Measurements from ENCODE around the gene SFR1. TPM values are rescaled to one million over a fixed set of nuclear protein-coding genes. Genes with fewer than 3 reads are reported as not detected.

Gene SFR1, protein sequence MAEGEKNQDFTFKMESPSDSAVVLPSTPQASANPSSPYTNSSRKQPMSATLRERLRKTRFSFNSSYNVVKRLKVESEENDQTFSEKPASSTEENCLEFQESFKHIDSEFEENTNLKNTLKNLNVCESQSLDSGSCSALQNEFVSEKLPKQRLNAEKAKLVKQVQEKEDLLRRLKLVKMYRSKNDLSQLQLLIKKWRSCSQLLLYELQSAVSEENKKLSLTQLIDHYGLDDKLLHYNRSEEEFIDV
- 10 to 100 TPM in 2 of 4 donors, 1 to 10 TPM in 2; 6.1 to 13.9 (median 10.5) TPM for total RNA-seq
- polyA plus RNA-seq = 1 to 10 TPM; 6.6 to 7.2 (median 6.9) TPM

DNA sequence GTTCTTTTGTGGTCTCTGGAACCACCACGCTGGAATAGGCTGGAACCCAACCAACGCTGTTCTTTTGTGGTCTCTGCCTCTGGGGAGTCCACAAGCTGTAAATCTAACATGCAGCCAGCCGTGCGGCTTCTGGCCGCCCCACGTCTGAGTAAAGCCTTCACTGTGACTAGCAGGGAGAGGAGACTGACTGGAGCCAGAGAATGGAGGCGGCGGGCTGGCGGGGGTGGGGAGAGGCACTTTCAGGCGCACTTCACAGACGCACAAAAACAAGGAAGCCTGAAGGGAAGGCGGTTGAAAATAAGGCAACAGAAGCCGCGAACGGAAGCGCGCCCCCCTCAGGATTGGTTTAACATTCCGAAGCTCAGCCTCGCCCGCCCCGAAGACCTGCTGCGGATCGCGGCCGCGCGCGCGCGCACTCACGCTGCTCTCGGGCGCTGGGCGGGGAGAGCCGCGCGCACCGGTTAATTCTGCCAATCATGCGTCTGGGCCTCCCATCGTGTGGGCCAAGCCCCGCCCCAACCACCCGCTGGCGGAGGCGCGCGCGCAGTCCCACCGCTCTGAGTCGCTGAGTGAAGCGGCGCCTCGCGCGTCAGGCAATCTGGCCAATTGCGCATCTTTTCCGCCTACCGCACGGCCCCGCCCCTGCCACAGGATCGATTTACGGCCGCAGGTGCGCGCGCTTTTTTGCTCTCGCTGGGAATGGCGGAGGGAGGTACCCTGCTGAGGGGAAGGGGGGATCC is at the start of gene SFR1:
TSS of gene SFR1 (plus strand) at position 687 of the 740 bp plus-strand sequence. CDS start at position 700, 13 bp downstream.
- TF ChIP-seq POLR2A (IDR thresholded peaks at IDR 0.05) (peak; percentile 66 to 73), CTCF (IDR thresholded peaks at IDR 0.05) (peak in 3 of 4 experiments; percentile 23 to 41 (median 37)), EP300 (IDR thresholded peaks at IDR 0.05) (peak in 1 of 4 donors; percentile 13), POLR2AphosphoS5 (IDR thresholded peaks at IDR 0.05) (peak; percentile 87 to 98 (median 92))
- peaks cover 0 to 9% (median 0%) of the 10 kb centered on the region in 4 donors for H3K36me3 ChIP-seq
- H3K4me1 ChIP-seq = peaks cover 0 to 13% (median 8%) of the 10 kb centered on the region in 4 donors
- peak within 1 kb of the TSS; percentile 96 to 98 (median 98) for H3K27ac ChIP-seq
- intact Hi-C loops (cut with DNase I) = loop anchor here (1.0 to 5.0 kb wide), 6 partner anchors 111 to 234 kb away; partner anchors contain the start of genes CFAP43, CFAP58, SLK and STN1
- WGBS, 2 donors = 0% methylated on average over 67 of the region's 67 CpGs
- no peaks in the 10 kb centered on the region for H3K9me3 ChIP-seq
- DNase-seq = peak; percentile 99
- no peaks in the 10 kb centered on the region for H3K27me3 ChIP-seq
- peak within 1 kb of the TSS; percentile 69 to 84 (median 78) for H3K4me3 ChIP-seq

GRCh38 chr10:104072786-104073185 is 49.2 kb upstream of the SFR1 start:
- Histone ChIP-seq H3K27me3 (no peaks in the 10 kb centered on the region), H3K36me3 (no peaks in the 10 kb centered on the region), H3K27ac (no peak overlapping the region), H3K4me1 (no peaks in the 10 kb centered on the region), H3K4me3 (no peak overlapping the region), H3K9me3 (no peaks in the 10 kb centered on the region)
- intact Hi-C loops (cut with DNase I) = no loop called here
- no peak for TF ChIP-seq POLR2A (IDR thresholded peaks at IDR 0.05)
- TF ChIP-seq CTCF (IDR thresholded peaks at IDR 0.05) = no peak
- no peak for TF ChIP-seq POLR2AphosphoS5 (IDR thresholded peaks at IDR 0.05)
- no peak for TF ChIP-seq EP300 (IDR thresholded peaks at IDR 0.05)
- 77 to 84% methylated on average over 5 of the region's 5 CpGs for WGBS, 2 donors
- no peak for DNase-seq

DNA sequence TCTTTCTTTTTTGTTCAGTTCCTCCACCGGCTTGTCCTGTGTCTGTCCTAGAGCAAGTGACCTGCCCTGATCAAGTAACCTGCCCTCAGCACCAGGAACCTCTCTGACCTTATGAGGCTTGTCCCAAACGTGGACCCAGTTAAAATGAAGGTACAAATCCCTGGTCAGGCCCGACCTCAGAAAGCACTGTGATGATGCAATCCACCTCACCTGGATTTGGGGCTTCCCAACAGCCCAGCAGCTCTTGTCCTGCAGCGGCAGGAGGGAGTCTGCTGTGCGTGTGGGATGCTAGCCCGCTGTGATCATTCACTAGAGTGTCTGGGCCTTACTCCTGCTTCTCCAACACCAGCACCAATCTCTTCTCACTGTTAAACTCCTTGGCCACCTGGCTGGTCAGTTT is 47.5 kb upstream of the SFR1 start:
- TF ChIP-seq POLR2A (IDR thresholded peaks at IDR 0.05) (no peak), CTCF (IDR thresholded peaks at IDR 0.05) (no peak), EP300 (IDR thresholded peaks at IDR 0.05) (no peak), POLR2AphosphoS5 (IDR thresholded peaks at IDR 0.05) (no peak)
- Histone ChIP-seq H3K4me3 (no peak overlapping the region), H3K4me1 (no peaks in the 10 kb centered on the region), H3K9me3 (no peaks in the 10 kb centered on the region), H3K36me3 (no peaks in the 10 kb centered on the region), H3K27me3 (no peaks in the 10 kb centered on the region), H3K27ac (no peak overlapping the region)
- WGBS, 2 donors = 85 to 90% methylated on average over 6 of the region's 6 CpGs
- no peak for DNase-seq
- intact Hi-C loops (cut with DNase I) = no loop called here

DNA sequence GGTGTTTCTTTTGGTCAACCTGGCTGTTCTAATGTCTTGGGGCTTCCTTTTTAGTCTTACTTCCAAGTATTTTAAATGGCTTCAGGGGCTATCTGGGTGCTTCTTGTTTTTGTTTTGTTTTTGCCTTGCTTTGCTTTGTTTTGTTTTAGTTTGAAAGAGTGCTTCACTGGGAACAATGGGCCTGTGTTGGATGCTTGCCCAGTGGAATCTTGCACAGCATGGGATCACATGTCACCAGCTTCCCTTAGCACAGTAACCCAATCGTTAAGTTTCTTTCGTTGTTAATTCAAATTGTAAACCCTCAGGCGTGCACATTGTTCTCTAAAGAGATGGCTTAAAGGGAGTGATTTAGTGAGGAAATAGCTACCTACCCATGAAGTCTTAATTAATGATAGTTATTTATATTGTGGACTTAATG is 45.2 kb upstream of the SFR1 start:
- no peak for TF ChIP-seq POLR2AphosphoS5 (IDR thresholded peaks at IDR 0.05)
- TF ChIP-seq CTCF (IDR thresholded peaks at IDR 0.05) = no peak
- no peak for TF ChIP-seq EP300 (IDR thresholded peaks at IDR 0.05)
- TF ChIP-seq POLR2A (IDR thresholded peaks at IDR 0.05) = no peak
- Histone ChIP-seq H3K9me3 (no peaks in the 10 kb centered on the region), H3K36me3 (no peaks in the 10 kb centered on the region), H3K4me1 (no peaks in the 10 kb centered on the region), H3K27ac (no peak overlapping the region), H3K4me3 (no peak overlapping the region), H3K27me3 (no peaks in the 10 kb centered on the region)
- 11 to 32% methylated on average over 3 of the region's 3 CpGs for WGBS, 2 donors
- intact Hi-C loops (cut with DNase I) = no loop called here
- DNase-seq = no peak
